Forelimb muscle (tissue), 1 donor: Measurements from ENCODE around the gene KCNJ4. TPM values are rescaled to one million over a fixed set of nuclear protein-coding genes. Genes with fewer than 3 reads are reported as not detected.
"Not testable (repeated sequence)": the region's sequence is repeated elsewhere in the genome, so short reads cannot be mapped to it uniquely, and the experiment has no call there.

Experiments used
- DNase-seq: peaks from one replicate; pipeline ENCODE4 v3.0.0-alpha.2; 2013; ENCODE audit warnings: low read depth
- polyA plus RNA-seq: library from polyadenylated mRNA; unstranded; fragments of 120-200 nt; gene quantifications from one replicate; pipeline ENCODE4 v1.2.1, GENCODE V29; 2013; ENCODE audit not compliant: insufficient read length

Gene KCNJ4
- polyA plus RNA-seq, 1 donor = 0.24 TPM

DNA sequence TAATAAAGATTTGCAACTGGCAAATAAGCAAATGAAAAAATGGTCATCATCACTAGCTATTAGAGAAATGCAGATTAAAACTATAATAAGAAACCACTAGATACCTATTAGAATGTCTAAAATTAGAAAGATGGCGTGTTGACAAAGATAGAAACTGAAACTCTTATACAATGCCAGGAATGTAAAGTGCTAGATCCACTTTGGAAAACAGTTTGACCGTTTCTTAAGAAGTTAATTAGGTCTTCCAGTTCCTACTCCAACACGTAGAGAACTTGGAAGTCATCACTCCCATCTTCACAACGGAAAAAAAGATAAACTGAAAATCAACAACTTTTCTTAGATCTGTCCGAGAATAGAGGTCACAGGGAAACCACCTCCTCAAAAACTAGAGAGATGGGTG lies 68.1 kb downstream of the KCNJ4 start:
- not testable (repeated sequence) for DNase-seq

DNA sequence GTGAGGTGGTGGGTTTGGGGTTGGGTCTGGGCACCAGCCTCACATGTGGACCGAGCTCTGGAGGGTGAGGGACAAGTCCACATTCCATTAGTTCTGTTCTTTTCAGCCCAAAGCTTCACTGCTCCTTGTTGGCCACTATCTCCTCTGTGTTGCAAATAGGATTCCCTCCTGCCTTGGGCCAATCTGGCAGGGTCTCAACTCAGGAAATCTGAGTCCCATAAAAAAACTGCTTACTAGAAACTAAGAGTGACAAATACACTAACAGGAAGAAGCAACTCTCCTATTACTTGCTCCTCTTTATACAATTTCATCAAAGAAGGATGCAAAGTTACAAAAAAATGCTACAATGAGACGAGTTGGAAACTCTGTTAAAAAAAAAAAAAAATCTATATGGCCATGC lies 71.6 kb downstream of the KCNJ4 start:
- no peak for DNase-seq

DNA sequence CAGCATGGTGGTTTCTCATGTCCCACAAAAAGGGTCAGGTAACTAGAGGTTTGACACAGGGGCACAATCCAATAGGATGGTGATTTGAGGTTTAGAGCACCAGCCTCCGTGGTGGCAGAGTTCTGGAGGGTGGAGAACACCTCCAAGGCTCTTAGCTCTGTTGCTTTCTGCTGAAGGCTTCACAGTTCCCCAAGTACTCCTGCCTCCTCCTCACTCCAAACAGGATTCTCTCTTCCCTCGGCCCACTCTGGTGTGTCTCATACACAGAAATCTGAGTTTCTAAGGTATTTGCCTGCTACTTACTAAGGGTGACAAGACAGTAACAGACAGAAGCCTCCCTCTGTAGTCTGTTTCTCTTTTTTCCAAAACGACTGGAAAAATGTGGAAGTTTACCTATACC lies 73.6 kb downstream of the KCNJ4 start:
- DNase-seq = not testable (repeated sequence)

Other genes starting within 250 kb of the KCNJ4 start
- gene TMEM184B, start 182.2 kb downstream of the KCNJ4 start, polyA plus RNA-seq = 71.7 TPM
- gene CSNK1E, start 137.8 kb downstream of the KCNJ4 start, polyA plus RNA-seq = 115 TPM
- gene KDELR3, start 12.9 kb upstream of the KCNJ4 start, polyA plus RNA-seq = 21.4 TPM
- 317 TPM for gene DDX17, start 51.1 kb upstream of the KCNJ4 start, polyA plus RNA-seq
- gene DMC1, start 115.0 kb upstream of the KCNJ4 start, polyA plus RNA-seq = 5.0 TPM
- 1.1 TPM for gene FAM227A, start 201.2 kb upstream of the KCNJ4 start, polyA plus RNA-seq
- 32.4 TPM for gene CBY1, start 201.4 kb upstream of the KCNJ4 start, polyA plus RNA-seq
- 79.4 TPM for gene TOMM22, start 226.8 kb upstream of the KCNJ4 start, polyA plus RNA-seq
- 30.9 TPM for gene JOSD1, start 245.7 kb upstream of the KCNJ4 start, polyA plus RNA-seq